ENCODE results near the gene ELAVL3. TPM values are rescaled to one million over a fixed set of nuclear protein-coding genes. Genes with fewer than 3 reads are reported as not detected.

The ELAVL3 gene
- total and polyA plus RNA-seq, 2 of the 8 experiments (the other 6 are each of a cell fraction or from before 2014, with no cell fraction given): 0.80 to 1.0 TPM

DNA sequence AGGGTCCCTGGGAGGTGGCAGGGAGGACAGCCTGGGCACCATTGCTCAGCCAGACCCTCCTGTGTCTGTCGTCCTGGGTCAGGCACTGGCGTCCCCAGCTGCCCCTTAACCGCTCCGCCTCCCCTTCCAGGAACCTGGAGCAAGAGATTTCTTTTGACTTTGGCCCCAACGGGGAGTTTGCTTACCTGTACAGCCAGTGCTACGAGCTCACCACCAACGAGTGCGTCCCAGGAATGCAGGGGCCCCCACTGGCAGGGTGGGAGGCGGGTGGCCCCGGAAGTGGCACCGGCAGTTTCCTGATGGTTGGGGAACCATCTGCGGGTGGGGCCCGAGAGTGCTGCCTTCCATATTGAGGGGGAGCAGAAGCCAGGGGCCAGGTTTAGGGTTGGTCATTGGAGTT lies 32.4 kb downstream of the ELAVL3 start:
- Histone ChIP-seq H2AFZ (ENCODE audit: low read length) (no peak overlapping the region), H3K4me3 (ENCODE audit: extremely low read depth in 1 of 4, insufficient read depth in 2 of 4, low read depth in 3 of 4, low read length in 4 of 4) (no peak overlapping the region), H3K23me2 (ENCODE audit: low read depth, low read length) (no peaks in the 10 kb centered on the region), H2BK12ac (ENCODE audit: low read depth, low read length) (no peak overlapping the region), H3K79me2 (ENCODE audit: control insufficient read depth in 1 of 2, insufficient read depth in 2 of 2, low read length in 2 of 2) (no peaks in the 10 kb centered on the region), H4K8ac (ENCODE audit: extremely low read depth, insufficient read depth, low read length) (no peak overlapping the region), H4K20me1 (replicated peaks in 1 of 2; ENCODE audit: control insufficient read depth in 1 of 2, insufficient read depth in 2 of 2, low read length in 2 of 2) (peaks cover 7 to 20% of the 10 kb centered on the region in 2 experiments), H3K14ac (ENCODE audit: insufficient read length) (no peak overlapping the region), H2BK120ac (replicated peaks; ENCODE audit: low read depth, low read length) (no peak overlapping the region), H3K36me3 (ENCODE audit: control insufficient read depth in 2 of 4, insufficient read depth in 4 of 4, low read length in 3 of 4) (peaks cover 11 to 42% (median 34%) of the 10 kb centered on the region in 4 experiments; a peak in 7 of 8 replicates), H3K18ac (ENCODE audit: extremely low read depth, low read length) (no peak overlapping the region), H4K91ac (replicated peaks; ENCODE audit: insufficient read length, low read length) (no peak overlapping the region), H2BK20ac (ENCODE audit: low read length) (no peak overlapping the region), H3K79me1 (ENCODE audit: low read depth, low read length) (no peaks in the 10 kb centered on the region), H2BK15ac (ENCODE audit: low read length) (no peak overlapping the region), H3K56ac (replicated peaks; ENCODE audit: insufficient read length, low read depth, low read length) (no peak overlapping the region), H3K9me3 (ENCODE audit: insufficient read depth in 2 of 2, low read depth in 1 of 2, low read length in 1 of 2) (no peaks in the 10 kb centered on the region), H3K4me1 (replicated peaks in 1 of 4; ENCODE audit: control insufficient read depth in 3 of 4, insufficient read depth in 4 of 4, low read length in 3 of 4) (peaks cover 2 to 9% (median 6%) of the 10 kb centered on the region in 4 experiments; a peak in 6 of 7 replicates), H4K5ac (ENCODE audit: insufficient read length, low read depth, low read length) (no peak overlapping the region), H2AK5ac (ENCODE audit: low read depth, low read length) (no peak overlapping the region), H3K9ac (replicated peaks in 1 of 4; ENCODE audit: extremely low read depth in 1 of 4, low read depth in 3 of 4, low read length in 3 of 4) (no peak overlapping the region), H2BK5ac (ENCODE audit: low read depth, low read length) (no peak overlapping the region), H3K4me2 (ENCODE audit: insufficient read depth in 1 of 2, low read depth in 2 of 2, low read length in 2 of 2) (no peak overlapping the region), H3K4ac (replicated peaks; ENCODE audit: insufficient read length, low read depth, low read length) (no peak overlapping the region), H3K27ac (ENCODE audit: low read depth, low read length) (no peak overlapping the region), H3K27me3 (replicated peaks in 1 of 4; ENCODE audit: control insufficient read depth in 3 of 4, extremely low read depth in 1 of 4, insufficient read depth in 3 of 4, low read length in 3 of 4) (no peaks in the 10 kb centered on the region), H3K23ac (ENCODE audit: insufficient read length) (no peak overlapping the region)
- DNase-seq (ENCODE audit: low read depth in 1 of 2, low spot score in 2 of 2): no peak
- TF ChIP-seq CBX5 (IDR thresholded peaks at IDR 0.05; ENCODE audit: low read depth, low read length): no peak
- TF ChIP-seq, protein P1, sequence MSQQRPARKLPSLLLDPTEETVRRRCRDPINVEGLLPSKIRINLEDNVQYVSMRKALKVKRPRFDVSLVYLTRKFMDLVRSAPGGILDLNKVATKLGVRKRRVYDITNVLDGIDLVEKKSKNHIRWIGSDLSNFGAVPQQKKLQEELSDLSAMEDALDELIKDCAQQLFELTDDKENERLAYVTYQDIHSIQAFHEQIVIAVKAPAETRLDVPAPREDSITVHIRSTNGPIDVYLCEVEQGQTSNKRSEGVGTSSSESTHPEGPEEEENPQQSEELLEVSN (IDR thresholded peaks at IDR 0.05): no peak
- TF ChIP-seq YY1 (IDR thresholded peaks at IDR 0.05; ENCODE audit: low read depth, low read length): no peak
- CTCF ChIA-PET (ENCODE audit: partially characterized antibody): interaction anchor here (0.7 to 3.0 kb wide), 10 partner anchors 8 to 154 kb away, joined by 3 to 18 read pairs (median 4); partner anchors contain the start of gene SWSAP1
- 100% methylated on average over 4 of the region's 13 CpGs; no CpG with 5 or more reads in 1 of the 2 experiments for WGBS, 2 experiments (ENCODE audit: extremely low coverage in 1 of 2, insufficient coverage in 1 of 2, insufficient read length in 1 of 2, insufficient replicate concordance in 2 of 2, low coverage in 1 of 2, low lambda C conversion rate in 2 of 2, missing lambda C conversion rate in 1 of 2)
- POLR2A ChIA-PET (ENCODE audit: partially characterized antibody): interaction anchor here (1.0 to 3.3 kb wide), 7 partner anchors 11 to 173 kb away, joined by 3 to 14 read pairs (median 3); partner anchors contain the start of genes EPOR and SWSAP1
- no peak for FAIRE-seq
